ENCODE data around the gene ZMYM3.
"Not testable (repeated sequence)": the region's sequence is repeated elsewhere in the genome, so short reads cannot be mapped to it uniquely, and the experiment has no call there.

The ZMYM3 gene

DNA sequence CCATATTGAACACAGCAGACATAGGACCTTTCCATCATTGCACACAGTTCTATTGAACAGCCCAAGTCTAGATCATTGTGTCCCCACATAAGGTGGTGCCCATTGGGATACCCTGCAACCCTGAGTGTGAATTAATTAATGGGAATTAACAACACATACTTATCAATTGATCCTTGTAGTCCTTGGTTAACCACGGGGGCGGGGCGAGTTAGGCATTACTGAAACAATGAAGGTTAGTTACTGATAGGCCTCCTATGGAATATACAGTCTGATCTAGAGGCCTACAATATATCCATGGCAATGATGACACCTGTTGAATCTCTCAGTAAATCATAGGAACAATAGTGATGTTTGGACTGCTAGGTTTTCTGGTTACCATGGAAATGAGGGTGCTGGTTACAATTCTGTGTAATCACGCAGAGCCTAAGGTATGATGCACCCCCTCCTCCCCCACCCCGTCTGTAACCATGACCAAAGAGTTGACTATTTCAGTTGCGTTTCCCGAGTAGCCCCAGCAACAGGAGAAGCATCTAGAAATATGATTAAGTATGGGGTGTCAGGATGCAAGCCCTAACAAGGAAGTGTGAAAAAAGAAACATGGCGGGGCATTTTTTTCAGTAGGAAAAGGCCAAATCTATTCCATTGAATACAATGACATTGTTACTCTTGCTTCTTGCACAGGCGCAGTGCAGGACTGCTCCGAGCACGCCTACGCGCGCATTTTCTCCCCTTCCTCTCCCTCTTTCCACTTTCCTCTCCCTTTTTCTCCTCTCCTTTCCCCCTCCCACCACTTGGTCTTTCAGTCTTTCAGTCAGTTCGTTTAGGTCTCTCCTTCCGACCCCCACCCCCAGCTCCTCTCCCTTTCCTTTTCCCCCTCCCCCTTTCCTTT lies 28.8 kb upstream of the ZMYM3 start:
- TF ChIP-seq EZH2phosphoT487 (IDR thresholded peaks at IDR 0.05; ENCODE audit: borderline replicate concordance, low read length), result no peak
- TF ChIP-seq, protein P1, sequence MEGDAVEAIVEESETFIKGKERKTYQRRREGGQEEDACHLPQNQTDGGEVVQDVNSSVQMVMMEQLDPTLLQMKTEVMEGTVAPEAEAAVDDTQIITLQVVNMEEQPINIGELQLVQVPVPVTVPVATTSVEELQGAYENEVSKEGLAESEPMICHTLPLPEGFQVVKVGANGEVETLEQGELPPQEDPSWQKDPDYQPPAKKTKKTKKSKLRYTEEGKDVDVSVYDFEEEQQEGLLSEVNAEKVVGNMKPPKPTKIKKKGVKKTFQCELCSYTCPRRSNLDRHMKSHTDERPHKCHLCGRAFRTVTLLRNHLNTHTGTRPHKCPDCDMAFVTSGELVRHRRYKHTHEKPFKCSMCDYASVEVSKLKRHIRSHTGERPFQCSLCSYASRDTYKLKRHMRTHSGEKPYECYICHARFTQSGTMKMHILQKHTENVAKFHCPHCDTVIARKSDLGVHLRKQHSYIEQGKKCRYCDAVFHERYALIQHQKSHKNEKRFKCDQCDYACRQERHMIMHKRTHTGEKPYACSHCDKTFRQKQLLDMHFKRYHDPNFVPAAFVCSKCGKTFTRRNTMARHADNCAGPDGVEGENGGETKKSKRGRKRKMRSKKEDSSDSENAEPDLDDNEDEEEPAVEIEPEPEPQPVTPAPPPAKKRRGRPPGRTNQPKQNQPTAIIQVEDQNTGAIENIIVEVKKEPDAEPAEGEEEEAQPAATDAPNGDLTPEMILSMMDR (IDR thresholded peaks at IDR 0.05; ENCODE audit: low read depth, low read length, poor library complexity, severe bottlenecking), result no peak
- no peaks in the 10 kb centered on the region for H3K9me3 ChIP-seq (ENCODE audit: control insufficient read depth, insufficient read depth, low read length)

DNA sequence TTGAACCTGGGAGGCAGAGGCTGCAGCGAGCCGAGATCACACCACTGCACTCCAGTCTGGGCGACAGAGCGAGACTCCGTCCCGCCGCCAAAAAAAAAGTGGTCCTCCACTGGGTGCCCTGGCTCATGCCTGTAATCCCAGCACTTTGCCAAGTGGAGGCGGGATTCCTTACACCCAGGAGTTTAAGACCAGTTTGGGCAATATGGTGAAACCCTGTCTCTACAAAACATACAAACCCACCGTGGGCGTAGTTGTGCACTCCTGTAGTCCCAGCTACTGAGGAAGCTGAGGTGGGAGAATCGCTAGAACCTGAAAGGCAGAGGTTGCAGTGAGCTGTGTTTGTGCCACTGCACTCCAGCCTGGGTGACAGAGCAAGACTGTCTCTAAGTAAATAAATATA lies 27.4 kb upstream of the ZMYM3 start:
- not testable (repeated sequence) for H3K27ac ChIP-seq (ENCODE audit: low read depth, low read length); H3K27me3 ChIP-seq (ENCODE audit: control insufficient read depth, low read length); H3F3A ChIP-seq (ENCODE audit: control insufficient read depth, insufficient read depth); H3K4me2 ChIP-seq (ENCODE audit: low read length); H3K4me3 ChIP-seq (ENCODE audit: low read length); H3K9me2 ChIP-seq (replicated peaks; ENCODE audit: control insufficient read depth, low read length); H3K9me3 ChIP-seq (ENCODE audit: control insufficient read depth, insufficient read depth, low read length); H4K20me1 ChIP-seq (ENCODE audit: control insufficient read depth, insufficient read depth, low read depth, low read length)
- Histone ChIP-seq H3K36me3 (ENCODE audit: control insufficient read depth, low read length) (peaks cover 24% of the 10 kb centered on the region), H3K4me1 (ENCODE audit: control insufficient read depth, low read length) (peaks cover 16% of the 10 kb centered on the region), H3K79me2 (ENCODE audit: control insufficient read depth, low read length) (peaks cover 32% of the 10 kb centered on the region)

More for the DNA sequence above, 28.8 kb upstream of the ZMYM3 start:
- H3K79me2 ChIP-seq (ENCODE audit: control insufficient read depth, low read length), result peaks cover 47% of the 10 kb centered on the region
- H3F3A ChIP-seq (ENCODE audit: control insufficient read depth, insufficient read depth), result no peaks in the 10 kb centered on the region
- peaks cover 35% of the 10 kb centered on the region for H3K36me3 ChIP-seq (ENCODE audit: control insufficient read depth, low read length)
- peaks cover 18% of the 10 kb centered on the region for H3K4me1 ChIP-seq (ENCODE audit: control insufficient read depth, low read length)
- no peaks in the 10 kb centered on the region for H3K27me3 ChIP-seq (ENCODE audit: control insufficient read depth, low read length)
- peak overlapping the region; percentile 76 for H3K27ac ChIP-seq (ENCODE audit: low read depth, low read length)
- H3K9me2 ChIP-seq (replicated peaks; ENCODE audit: control insufficient read depth, low read length), result no peaks in the 10 kb centered on the region
- peak overlapping the region; percentile 93 for H3K4me3 ChIP-seq (ENCODE audit: low read length)
- peaks cover 5% of the 10 kb centered on the region; the same call in 1 of the 2 replicates for H4K20me1 ChIP-seq (ENCODE audit: control insufficient read depth, insufficient read depth, low read depth, low read length)
- H3K4me2 ChIP-seq (ENCODE audit: low read length), result peak overlapping the region; percentile 71

DNA sequence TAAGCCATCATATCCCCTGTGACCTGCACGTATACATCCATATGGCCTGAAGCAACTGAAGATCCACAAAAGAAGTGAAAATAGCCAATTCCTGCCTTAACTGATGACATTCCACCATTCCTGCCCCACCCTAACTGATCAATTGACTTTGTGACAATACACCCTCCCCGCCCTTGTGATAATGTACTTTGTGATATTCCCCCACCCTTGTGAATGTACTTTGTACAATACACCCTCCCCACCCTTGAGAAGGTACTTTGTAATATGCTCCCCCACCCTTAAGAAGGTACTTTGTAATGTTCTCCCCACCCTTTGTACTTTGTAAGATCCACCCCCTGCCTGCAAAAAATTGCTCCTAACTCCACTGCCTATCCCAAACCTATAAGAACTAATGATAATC lies 18.4 kb upstream of the ZMYM3 start:
- H3K4me3 ChIP-seq (ENCODE audit: low read length); H3K27me3 ChIP-seq (ENCODE audit: control insufficient read depth, low read length); H3K4me2 ChIP-seq (ENCODE audit: low read length); H3K4me1 ChIP-seq (ENCODE audit: control insufficient read depth, low read length); H3K9me3 ChIP-seq (ENCODE audit: control insufficient read depth, insufficient read depth, low read length); H3F3A ChIP-seq (ENCODE audit: control insufficient read depth, insufficient read depth); H4K20me1 ChIP-seq (ENCODE audit: control insufficient read depth, insufficient read depth, low read depth, low read length); H3K27ac ChIP-seq (ENCODE audit: low read depth, low read length); H3K36me3 ChIP-seq (ENCODE audit: control insufficient read depth, low read length); H3K79me2 ChIP-seq (ENCODE audit: control insufficient read depth, low read length); H3K9me2 ChIP-seq (replicated peaks; ENCODE audit: control insufficient read depth, low read length): not testable (repeated sequence)

DNA sequence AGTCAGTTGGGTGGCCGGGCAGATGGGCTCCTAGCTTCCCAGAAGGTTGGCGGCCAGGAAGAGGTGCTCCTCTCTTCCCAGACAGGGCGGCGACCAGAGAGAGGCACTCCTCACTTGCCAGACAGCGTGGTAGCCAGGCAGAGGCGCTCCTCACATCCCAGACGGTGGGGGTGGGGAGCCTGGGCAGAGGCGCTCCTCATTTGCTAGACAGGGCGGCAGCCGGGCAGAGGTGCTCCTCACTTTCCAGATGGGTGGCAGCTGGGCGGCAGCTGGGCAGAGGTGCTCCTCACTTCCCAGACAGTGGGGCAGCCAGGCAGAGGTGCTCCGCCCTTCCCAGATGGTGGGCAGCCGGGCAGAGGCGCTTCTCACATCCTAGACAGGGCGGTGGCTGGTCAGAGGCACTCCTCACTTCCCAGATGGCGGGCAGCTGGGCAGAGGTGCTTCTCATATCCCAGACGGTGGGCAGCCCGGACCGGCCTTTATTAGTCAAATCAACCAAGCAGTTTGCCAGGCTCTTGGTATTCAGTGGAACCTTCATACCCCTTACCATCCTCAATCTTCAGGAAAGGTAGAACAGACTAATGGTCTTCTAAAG lies 16.0 kb upstream of the ZMYM3 start:
- H3F3A ChIP-seq (ENCODE audit: control insufficient read depth, insufficient read depth), result no peaks in the 10 kb centered on the region
- no peaks in the 10 kb centered on the region for H3K9me3 ChIP-seq (ENCODE audit: control insufficient read depth, insufficient read depth, low read length)
- no peaks in the 10 kb centered on the region for H3K27me3 ChIP-seq (ENCODE audit: control insufficient read depth, low read length)
- no peaks in the 10 kb centered on the region for H4K20me1 ChIP-seq (ENCODE audit: control insufficient read depth, insufficient read depth, low read depth, low read length)
- no peak overlapping the region for H3K27ac ChIP-seq (ENCODE audit: low read depth, low read length)
- H3K79me2 ChIP-seq (ENCODE audit: control insufficient read depth, low read length), result no peaks in the 10 kb centered on the region
- no peaks in the 10 kb centered on the region for H3K36me3 ChIP-seq (ENCODE audit: control insufficient read depth, low read length)
- no peak overlapping the region for H3K4me2 ChIP-seq (ENCODE audit: low read length)
- H3K4me1 ChIP-seq (ENCODE audit: control insufficient read depth, low read length), result no peaks in the 10 kb centered on the region
- no peak overlapping the region for H3K4me3 ChIP-seq (ENCODE audit: low read length)
- H3K9me2 ChIP-seq (replicated peaks; ENCODE audit: control insufficient read depth, low read length), result no peaks in the 10 kb centered on the region
- no peak for TF ChIP-seq EZH2phosphoT487 (IDR thresholded peaks at IDR 0.05; ENCODE audit: borderline replicate concordance, low read length)
- TF ChIP-seq, protein P1 (IDR thresholded peaks at IDR 0.05; ENCODE audit: low read depth, low read length, poor library complexity, severe bottlenecking), result no peak

DNA sequence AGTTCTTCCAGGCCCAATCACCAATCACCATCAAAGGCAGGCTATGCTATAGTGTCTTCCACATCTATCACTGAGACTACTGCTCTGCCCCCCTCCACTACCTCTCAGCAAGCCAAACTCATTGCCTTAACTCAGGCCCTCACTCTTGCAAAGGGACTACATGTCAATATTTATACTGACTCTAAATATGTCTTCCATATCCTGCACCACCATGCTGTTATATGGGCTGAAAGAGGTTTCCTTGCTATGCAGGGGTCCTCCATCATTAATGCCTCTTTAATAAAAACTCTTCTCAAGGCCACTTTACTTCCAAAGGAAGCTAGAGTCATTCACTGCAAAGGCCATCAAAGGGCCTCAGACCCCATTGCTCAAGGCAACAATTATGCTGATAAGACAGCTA lies 14.7 kb upstream of the ZMYM3 start:
- not testable (repeated sequence) for H3K36me3 ChIP-seq (ENCODE audit: control insufficient read depth, low read length); H3K4me1 ChIP-seq (ENCODE audit: control insufficient read depth, low read length); H3K9me2 ChIP-seq (replicated peaks; ENCODE audit: control insufficient read depth, low read length); H3F3A ChIP-seq (ENCODE audit: control insufficient read depth, insufficient read depth); H3K79me2 ChIP-seq (ENCODE audit: control insufficient read depth, low read length); H4K20me1 ChIP-seq (ENCODE audit: control insufficient read depth, insufficient read depth, low read depth, low read length); H3K27ac ChIP-seq (ENCODE audit: low read depth, low read length); H3K27me3 ChIP-seq (ENCODE audit: control insufficient read depth, low read length); H3K4me2 ChIP-seq (ENCODE audit: low read length); H3K4me3 ChIP-seq (ENCODE audit: low read length); H3K9me3 ChIP-seq (ENCODE audit: control insufficient read depth, insufficient read depth, low read length)
